IMR-90 (cell line): ENCODE measurements around the gene ROGDI. TPM values are rescaled to one million over a fixed set of nuclear protein-coding genes. Genes with fewer than 3 reads are reported as not detected.

Experiments
- ATAC-seq: fragments of 200-7000 bp; cut with Tn5 transposase; 2 replicates; pipeline ENCODE4 v1.9.1; 2020; ENCODE audit warnings: low read depth, mild to moderate bottlenecking, moderate library complexity
- BruUV-seq: library from RNA; stranded (reverse); fragments of 400-500 nt; replicated peaks from 2 replicates; lab custom pipeline; 2021; lab: Mats Ljungman, UMichigan
- CTCF ChIA-PET: fragments of 300-600 bp; formaldehyde crosslinking; extraction: SDS; loops from one replicate; lab custom pipeline; 2021; ENCODE audit warnings: antibody characterized with exemption; lab: Yijun Ruan, JAX
- POLR2A ChIA-PET: fragments of 300-600 bp; sonication (Branson Sonifier 250); formaldehyde crosslinking; loops from one replicate; lab custom pipeline; 2022; ENCODE audit warnings: antibody characterized with exemption; ENCODE audit not compliant: unreplicated experiment; lab: Charles Lee
- DNase-seq: peaks from one replicate; pipeline ENCODE4 v3.0.0; 2013
- H2AFZ ChIP-seq: replicated peaks from 2 replicates; pipeline ENCODE3; 2013; ENCODE audit warnings: low read length, mild to moderate bottlenecking; ENCODE audit not compliant: poor library complexity
- H2AK5ac ChIP-seq: 2 replicates; pipeline ENCODE4 v1.6.1; 2013; ENCODE audit warnings: low read depth, low read length, inconsistent platforms
- H2AK9ac ChIP-seq: replicated peaks from 2 replicates; pipeline ENCODE3; 2013; ENCODE audit warnings: mild to moderate bottlenecking, low read depth, low read length, moderate library complexity; ENCODE audit not compliant: poor library complexity
- H2BK120ac ChIP-seq: 2 replicates; pipeline ENCODE4 v1.6.1; 2013; ENCODE audit warnings: low read depth, low read length, inconsistent platforms
- H2BK15ac ChIP-seq: 3 replicates; pipeline ENCODE4 v1.6.1; 2013; ENCODE audit warnings: low read depth, low read length, inconsistent platforms
- H2BK20ac ChIP-seq: 2 replicates; pipeline ENCODE4 v1.6.1; 2013; ENCODE audit warnings: low read depth, mild to moderate bottlenecking, inconsistent platforms, low read length, moderate library complexity
- H2BK5ac ChIP-seq: 2 replicates; pipeline ENCODE4 v1.6.1; 2013; ENCODE audit warnings: mild to moderate bottlenecking, low read depth, low read length, inconsistent platforms; ENCODE audit not compliant: poor library complexity, severe bottlenecking
- H3K14ac ChIP-seq: replicated peaks from 2 replicates; pipeline ENCODE4 v1.6.1; 2013; ENCODE audit warnings: low read depth, low read length, inconsistent platforms
- H3K18ac ChIP-seq: 2 replicates; pipeline ENCODE4 v1.6.1; 2013; ENCODE audit warnings: low read depth, low read length, control low read depth
- H3K23ac ChIP-seq: 2 replicates; pipeline ENCODE4 v1.6.1; 2013; ENCODE audit warnings: low read depth, low read length, inconsistent platforms
- H3K27ac ChIP-seq: 2 replicates; pipeline ENCODE4 v1.5.1; 2013; ENCODE audit warnings: mild to moderate bottlenecking, control low read depth, low read length; ENCODE audit not compliant: insufficient read depth
- H3K27me3 ChIP-seq: 2 replicates; pipeline ENCODE4 v1.6.1; 2013; ENCODE audit warnings: low read length; ENCODE audit not compliant: control insufficient read depth, insufficient read depth
- H3K36me3 ChIP-seq: 2 replicates; pipeline ENCODE4 v1.6.1; 2013; ENCODE audit warnings: low read length, mixed read lengths; ENCODE audit not compliant: control insufficient read depth, insufficient read depth
- H3K4ac ChIP-seq: 2 replicates; pipeline ENCODE4 v1.6.1; 2013; ENCODE audit warnings: low read depth, low read length, inconsistent platforms
- H3K4me1 ChIP-seq: 2 replicates; pipeline ENCODE4 v1.6.1; 2013; ENCODE audit warnings: low read length, mixed read lengths; ENCODE audit not compliant: control insufficient read depth, insufficient read depth
- H3K4me2 ChIP-seq: 2 replicates; pipeline ENCODE4 v1.6.1; 2013; ENCODE audit warnings: low read depth, mild to moderate bottlenecking, control low read depth, low read length, moderate library complexity
- H3K4me3 ChIP-seq: 2 replicates; pipeline ENCODE4 v1.5.1; 2013; ENCODE audit warnings: low read depth, mild to moderate bottlenecking, control low read depth, low read length, moderate library complexity; ENCODE audit not compliant: insufficient read depth
- H3K56ac ChIP-seq: 2 replicates; pipeline ENCODE4 v1.6.1; 2013; ENCODE audit warnings: low read length, inconsistent platforms; ENCODE audit not compliant: insufficient read depth; ENCODE audit errors: extremely low read depth
- H3K79me1 ChIP-seq, 2 experiments: 2 replicates each; pipeline ENCODE4 v1.6.1; 2013; ENCODE audit warnings: low read length in 2 of 2, inconsistent platforms in 1 of 2, low read depth in 1 of 2
- H3K9ac ChIP-seq: 2 replicates; pipeline ENCODE4 v1.6.1; 2013; ENCODE audit warnings: low read depth, low read length, control low read depth
- H3K9me1 ChIP-seq: 2 replicates; pipeline ENCODE4 v1.6.1; 2013; ENCODE audit warnings: low read length, inconsistent platforms; ENCODE audit not compliant: insufficient read depth
- H3K9me3 ChIP-seq: 2 replicates; pipeline ENCODE4 v1.6.1; 2013; ENCODE audit warnings: low read length; ENCODE audit not compliant: control insufficient read depth, insufficient read depth
- H4K20me1 ChIP-seq: 2 replicates; pipeline ENCODE4 v1.6.1; 2013; ENCODE audit warnings: low read length, inconsistent platforms; ENCODE audit not compliant: insufficient read depth
- H4K5ac ChIP-seq: 2 replicates; pipeline ENCODE4 v1.6.1; 2013; ENCODE audit warnings: mild to moderate bottlenecking, low read depth, low read length, control low read depth
- H4K8ac ChIP-seq, 2 experiments: 2 replicates each; pipeline ENCODE4 v1.6.1; 2013; ENCODE audit warnings: low read depth in 2 of 2, low read length in 2 of 2, control low read depth in 1 of 2, inconsistent platforms in 1 of 2
- H4K91ac ChIP-seq: 2 replicates; pipeline ENCODE4 v1.6.1; 2013; ENCODE audit warnings: low read depth, low read length, inconsistent platforms; ENCODE audit not compliant: insufficient read depth
- CEBPB ChIP-seq: IDR thresholded peaks from 2 replicates; pipeline ENCODE4 v1.6.1; 2012; ENCODE audit warnings: low read depth, low read length, improper control_type of control experiment
- CHD1 ChIP-seq: IDR thresholded peaks from 2 replicates; pipeline ENCODE4 v1.6.1; 2012; ENCODE audit warnings: low read depth, low read length, improper control_type of control experiment
- ELK1 ChIP-seq: fragments of 150-350 bp; IDR thresholded peaks from 2 replicates; pipeline ENCODE4 v1.6.1; 2016; ENCODE audit warnings: low read depth, mild to moderate bottlenecking, low read length, moderate library complexity, borderline replicate concordance
- FOS ChIP-seq: fragments of 150-350 bp; IDR thresholded peaks from 2 replicates; pipeline ENCODE4 v1.6.1; 2016; ENCODE audit warnings: low read depth, low read length
- MAFK ChIP-seq: IDR thresholded peaks from 2 replicates; pipeline ENCODE4 v1.6.1; 2012; ENCODE audit warnings: low read depth, low read length, improper control_type of control experiment
- MXI1 ChIP-seq: IDR thresholded peaks from 2 replicates; pipeline ENCODE4 v1.6.1; 2012; ENCODE audit warnings: low read depth, mild to moderate bottlenecking, low read length, moderate library complexity, borderline replicate concordance
- RFX5 ChIP-seq: IDR thresholded peaks from 2 replicates; pipeline ENCODE4 v1.8.0; 2012; ENCODE audit warnings: low read depth, mild to moderate bottlenecking, low read length, moderate library complexity
- SMC3 ChIP-seq: fragments of 150-350 bp; IDR thresholded peaks from 2 replicates; pipeline ENCODE4 v1.6.1; 2016; ENCODE audit warnings: low read depth, mild to moderate bottlenecking, antibody characterized with exemption, low read length, moderate library complexity
- USF2 ChIP-seq: fragments of 150-350 bp; IDR thresholded peaks from 2 replicates; pipeline ENCODE4 v1.6.1; 2017; ENCODE audit warnings: mild to moderate bottlenecking, antibody characterized with exemption, low read length, low read depth
- WGBS, 2 experiments: methylation state at CpG; one replicate each; pipeline versions ENCODE4 v1.1.5 to v1.1.7; 2013; ENCODE audit warnings: missing lambda C conversion rate in 2 of 2; ENCODE audit not compliant: insufficient read length in 1 of 2; ENCODE audit errors: extremely low coverage in 2 of 2; 5-methylcytosine and 5-hydroxymethylcytosine counted together
- dilution Hi-C: fragments of 300-500 bp; cut with HindIII; formaldehyde crosslinking; loops from one replicate; pipeline ENCODE4 v1.14.3; 2018; ENCODE audit warnings: low sequenced_read_pairs; ENCODE audit not compliant: unreplicated experiment
- in situ Hi-C: fragments of 300-500 bp; cut with MboI; formaldehyde crosslinking; loops from 3 replicates; pipeline ENCODE4 v1.14.3; 2019; ENCODE audit warnings: low sequenced_read_pairs, inconsistent platforms, mixed read lengths
- intact Hi-C: fragments of 100-400 bp; cut with micrococcal nuclease; formaldehyde crosslinking; loops from 2 replicates; pipeline ENCODE4 v1.10.0; 2022
- polyA plus RNA-seq, 3 experiments: library from polyadenylated mRNA; depleted of rRNA; stranded (reverse); fragments of >200 nt; gene quantifications; 2 replicates each; pipeline ENCODE4 v1.2.3, GENCODE V29; 2012; ENCODE audit warnings: low replicate concordance in 1 of 3
- total RNA-seq: library from RNA; depleted of rRNA; stranded (reverse); fragments of >200 nt; gene quantifications from 2 replicates; pipeline ENCODE4 v1.2.3, GENCODE V29; 2012
- TF ChIP-seq, protein P1 (sequence below): conservative IDR thresholded peaks from 2 replicates; pipeline ENCODE4 v1.5.1; 2012; ENCODE audit warnings: mild to moderate bottlenecking, low read depth, low read length, improper control_type of control experiment

Gene ROGDI
- total and polyA plus RNA-seq, 2 of the 4 experiments (the other 2 are of a cell fraction) = 13.6 to 27.1 TPM

DNA sequence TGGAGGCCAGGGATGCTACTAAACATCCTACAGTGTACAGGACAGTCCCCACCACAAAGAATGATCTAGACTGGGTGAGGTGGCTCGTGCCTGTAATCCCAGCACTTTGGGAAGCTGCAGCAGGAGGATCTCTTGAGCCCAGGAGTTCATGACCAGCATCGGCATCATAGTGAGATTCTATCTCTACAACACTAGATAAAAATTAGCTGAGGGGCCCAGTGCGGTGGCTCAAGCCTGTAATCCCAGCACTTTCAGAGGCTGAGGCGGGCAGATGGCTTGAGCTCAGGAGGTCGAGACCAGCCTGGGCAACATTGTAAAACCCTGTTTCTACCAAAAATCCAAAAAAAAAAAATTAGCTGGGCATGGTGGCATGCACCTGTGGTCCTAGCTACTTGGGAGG, 30.1 kb downstream of the ROGDI start:
- CTCF ChIA-PET = no interaction called here
- H4K5ac ChIP-seq = no peak overlapping the region
- no peak overlapping the region for H3K56ac ChIP-seq
- no TSS peak for BruUV-seq
- no peak overlapping the region for H4K91ac ChIP-seq
- H4K8ac ChIP-seq = no peak overlapping the region
- H2AK9ac ChIP-seq = no peak overlapping the region
- in situ Hi-C loops = no loop called here
- no peak overlapping the region for H2BK20ac ChIP-seq
- peaks cover 6% of the 10 kb centered on the region for H3K9me1 ChIP-seq
- no CpG with 5 or more reads among the region's 5 CpGs for WGBS, 2 experiments
- TF ChIP-seq, protein P1, sequence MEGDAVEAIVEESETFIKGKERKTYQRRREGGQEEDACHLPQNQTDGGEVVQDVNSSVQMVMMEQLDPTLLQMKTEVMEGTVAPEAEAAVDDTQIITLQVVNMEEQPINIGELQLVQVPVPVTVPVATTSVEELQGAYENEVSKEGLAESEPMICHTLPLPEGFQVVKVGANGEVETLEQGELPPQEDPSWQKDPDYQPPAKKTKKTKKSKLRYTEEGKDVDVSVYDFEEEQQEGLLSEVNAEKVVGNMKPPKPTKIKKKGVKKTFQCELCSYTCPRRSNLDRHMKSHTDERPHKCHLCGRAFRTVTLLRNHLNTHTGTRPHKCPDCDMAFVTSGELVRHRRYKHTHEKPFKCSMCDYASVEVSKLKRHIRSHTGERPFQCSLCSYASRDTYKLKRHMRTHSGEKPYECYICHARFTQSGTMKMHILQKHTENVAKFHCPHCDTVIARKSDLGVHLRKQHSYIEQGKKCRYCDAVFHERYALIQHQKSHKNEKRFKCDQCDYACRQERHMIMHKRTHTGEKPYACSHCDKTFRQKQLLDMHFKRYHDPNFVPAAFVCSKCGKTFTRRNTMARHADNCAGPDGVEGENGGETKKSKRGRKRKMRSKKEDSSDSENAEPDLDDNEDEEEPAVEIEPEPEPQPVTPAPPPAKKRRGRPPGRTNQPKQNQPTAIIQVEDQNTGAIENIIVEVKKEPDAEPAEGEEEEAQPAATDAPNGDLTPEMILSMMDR = no peak
- TF ChIP-seq MXI1 = no peak
- TF ChIP-seq MAFK = no peak
- no peak for TF ChIP-seq FOS
- no peak for TF ChIP-seq ELK1
- no peak for TF ChIP-seq CHD1
- no peak for TF ChIP-seq CEBPB
- TF ChIP-seq SMC3 = no peak
- no peak for TF ChIP-seq RFX5
- TF ChIP-seq USF2 = no peak
- H3K4me2 ChIP-seq = no peak overlapping the region
- no peak overlapping the region for H3K4ac ChIP-seq
- no peak overlapping the region for H3K27ac ChIP-seq
- H3K4me1 ChIP-seq = peaks cover 2% of the 10 kb centered on the region; the same call in 1 of the 2 replicates
- no peak for DNase-seq
- ATAC-seq = no peak
- H3K79me1 ChIP-seq = peaks cover 0 to 6% of the 10 kb centered on the region in 2 experiments; a peak in 2 of 4 replicates
- POLR2A ChIA-PET = interaction anchor here (0.6 kb wide), 1 partner anchor 1300 kb away, joined by 3 read pairs; no protein-coding TSS in a partner anchor
- no peaks in the 10 kb centered on the region for H3K9me3 ChIP-seq
- H2AFZ ChIP-seq = no peak overlapping the region
- H2AK5ac ChIP-seq = no peak overlapping the region
- H3K4me3 ChIP-seq = no peak overlapping the region
- H3K18ac ChIP-seq = no peak overlapping the region
- intact Hi-C loops = no loop called here
- no peak overlapping the region for H2BK5ac ChIP-seq
- no peaks in the 10 kb centered on the region for H4K20me1 ChIP-seq
- no peak overlapping the region for H3K23ac ChIP-seq
- H2BK120ac ChIP-seq = no peak overlapping the region
- dilution Hi-C loops = no loop called here
- no peak overlapping the region for H3K14ac ChIP-seq
- 0 out of 2 replicates have a peak, but pooled peaks cover 2% of the 10 kb centered on the region for H3K27me3 ChIP-seq
- no peak overlapping the region for H2BK15ac ChIP-seq
- no peaks in the 10 kb centered on the region for H3K36me3 ChIP-seq
- no peak overlapping the region for H3K9ac ChIP-seq
